GM19463 (cell line): ENCODE results near the gene KIAA1210.

ENCODE experiments used
- ATAC-seq: cut with Tn5 transposase; IDR thresholded peaks from one replicate; pipeline ENCODE4 v1.9.1; 2021; ENCODE audit warnings: mild to moderate bottlenecking, moderate library complexity; ENCODE audit not compliant: unreplicated experiment

Gene KIAA1210

DNA sequence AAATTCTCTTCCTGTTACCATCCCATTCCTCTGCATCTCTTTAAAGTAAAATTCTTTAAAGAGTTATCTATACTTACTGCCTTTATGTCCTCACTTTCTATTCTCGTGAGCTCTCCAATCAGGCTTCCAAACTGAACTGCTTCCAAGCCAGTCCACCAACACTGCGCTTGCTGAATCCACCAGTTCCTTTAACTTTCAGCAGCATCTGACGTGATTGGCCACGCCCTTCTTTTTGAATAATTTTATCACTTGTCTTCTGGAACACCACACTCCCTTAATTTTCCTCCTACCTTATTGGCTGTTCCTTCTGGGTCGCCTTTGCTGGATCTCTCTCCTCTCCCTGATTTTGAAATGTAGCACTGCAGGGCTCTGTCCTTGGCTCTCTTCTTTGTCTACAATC lies at the start of gene KIAA1210:
TSS of gene KIAA1210 (minus strand) at position 163 of the 400 bp plus-strand sequence. CDS start 4,170 bp downstream, outside the sequence.
- no peak for ATAC-seq

DNA sequence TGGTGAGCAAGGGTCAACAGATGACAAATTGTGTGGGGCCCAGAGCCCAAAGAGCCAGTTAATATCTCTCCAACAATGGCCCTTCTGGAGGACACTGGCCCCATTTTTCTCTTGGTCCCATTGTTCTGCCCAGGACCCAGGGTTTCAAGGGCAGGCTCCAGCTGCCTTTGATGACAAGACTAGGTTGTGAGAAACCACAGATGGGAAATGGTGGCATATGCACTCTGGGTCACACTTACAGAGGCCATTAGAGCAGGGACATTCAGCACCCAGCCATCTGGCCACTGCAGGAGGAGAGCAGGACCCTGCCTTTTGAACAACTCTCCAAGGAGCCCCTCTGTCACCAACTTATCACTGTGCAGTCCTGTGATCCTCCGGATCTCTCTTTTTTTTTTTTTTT lies 49.7 kb upstream of the KIAA1210 start:
- no peak for ATAC-seq

DNA sequence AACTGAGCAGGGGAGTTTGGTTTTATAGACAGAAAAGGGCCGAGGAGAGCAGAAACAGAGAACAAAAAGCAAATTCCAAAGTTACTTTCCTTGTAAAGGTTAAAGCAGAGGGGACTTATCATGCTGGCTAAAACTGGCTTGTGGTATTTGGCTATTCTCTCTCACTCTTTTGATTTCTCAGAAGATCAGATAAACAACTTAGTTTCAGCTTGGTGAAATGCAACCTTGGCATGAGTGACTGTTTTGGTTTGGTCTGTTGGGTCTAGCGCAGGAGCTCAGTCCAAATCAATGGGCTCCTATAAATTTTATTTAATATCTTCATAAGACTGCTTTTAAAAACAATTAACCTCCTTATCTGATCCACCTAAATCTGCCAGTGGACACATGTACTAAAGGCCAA lies 47.3 kb upstream of the KIAA1210 start:
- ATAC-seq = no peak

DNA sequence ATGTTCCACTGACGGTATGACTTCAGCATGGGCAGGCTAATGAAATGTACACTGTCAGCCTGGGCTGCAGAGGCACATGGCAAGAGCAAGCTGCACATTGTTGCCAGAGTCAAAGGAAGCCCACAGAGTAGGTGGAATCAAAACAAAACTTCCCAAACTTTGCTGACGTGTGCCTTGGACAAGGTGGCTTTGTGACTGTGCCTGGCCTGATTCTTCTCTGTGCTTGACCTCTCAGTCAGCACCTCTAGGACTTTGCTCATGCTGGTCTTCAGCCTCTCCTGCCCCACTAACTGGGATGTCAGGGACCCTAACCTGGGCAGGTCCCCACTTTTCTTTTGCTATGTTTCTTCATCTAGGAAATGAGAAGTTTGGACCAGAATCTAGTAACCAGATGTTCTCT lies 40.5 kb upstream of the KIAA1210 start:
- ATAC-seq = no peak

DNA sequence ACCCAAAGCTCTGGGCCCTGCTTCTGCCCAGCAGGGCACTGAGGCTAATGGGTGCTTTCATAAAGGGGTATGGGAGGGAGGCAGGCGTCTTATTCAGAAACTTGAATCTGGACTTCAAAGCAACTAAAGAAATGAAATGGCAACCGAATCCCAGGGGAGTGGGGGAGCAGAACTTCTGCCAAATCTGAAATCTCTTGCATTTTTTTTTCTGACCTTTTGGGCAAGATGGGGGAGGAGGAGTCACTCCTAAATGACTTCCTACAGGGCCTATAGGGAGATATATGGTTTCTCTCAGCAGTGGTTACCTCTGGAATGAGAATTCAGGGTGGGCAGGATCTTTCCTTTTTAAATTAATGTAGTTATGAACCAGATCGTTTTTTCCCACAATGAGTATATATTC lies 30.6 kb upstream of the KIAA1210 start:
- no peak for ATAC-seq

DNA sequence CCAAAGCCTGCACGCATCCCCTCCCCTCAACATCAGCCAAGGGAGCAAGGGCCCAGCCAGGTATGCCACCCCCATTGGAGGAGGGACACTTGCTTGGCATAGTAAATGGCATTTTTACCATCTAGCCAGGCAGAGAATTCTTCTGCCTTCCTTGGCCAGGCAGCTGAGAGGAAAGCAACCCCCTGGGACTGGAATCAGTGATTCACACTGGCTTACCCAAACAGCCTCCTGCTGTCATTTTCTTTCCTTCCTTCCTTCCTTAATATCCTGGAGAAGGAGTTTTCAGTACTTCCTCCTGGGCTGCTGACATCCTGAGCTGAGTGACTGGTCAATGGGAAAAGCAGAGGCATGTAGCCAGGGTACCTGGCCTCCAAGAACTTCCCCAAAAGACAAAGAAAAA lies 28.6 kb upstream of the KIAA1210 start:
- no peak for ATAC-seq

DNA sequence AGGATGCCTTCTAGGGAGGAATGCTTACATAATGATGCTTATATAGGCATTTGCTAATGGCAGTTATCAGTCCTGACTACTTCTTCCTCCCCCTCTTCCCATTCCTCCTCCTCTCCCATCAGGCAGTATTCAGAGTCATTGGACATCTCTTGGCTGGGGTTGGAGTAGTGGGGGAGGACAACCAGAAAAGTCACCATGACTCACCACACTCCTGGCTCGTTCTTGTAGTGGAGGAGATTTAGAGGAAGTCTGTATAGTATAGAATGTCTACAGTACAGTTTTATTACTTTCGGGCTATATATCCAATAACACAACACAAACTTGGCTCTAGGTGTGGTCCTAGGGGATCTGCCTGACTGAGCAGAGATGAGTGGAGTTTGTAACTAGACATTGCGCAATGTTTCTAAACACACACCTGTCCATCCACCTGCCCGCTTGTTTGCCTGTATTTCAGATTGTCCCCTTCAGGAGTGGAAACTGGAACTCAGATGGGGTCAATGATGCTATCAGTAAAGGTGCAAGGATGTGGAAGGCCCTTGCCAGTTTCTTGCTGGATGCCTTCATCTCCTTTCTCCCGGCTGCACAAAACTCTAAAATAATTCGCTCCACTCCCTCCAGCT lies 27.9 kb upstream of the KIAA1210 start:
- no peak for ATAC-seq

DNA sequence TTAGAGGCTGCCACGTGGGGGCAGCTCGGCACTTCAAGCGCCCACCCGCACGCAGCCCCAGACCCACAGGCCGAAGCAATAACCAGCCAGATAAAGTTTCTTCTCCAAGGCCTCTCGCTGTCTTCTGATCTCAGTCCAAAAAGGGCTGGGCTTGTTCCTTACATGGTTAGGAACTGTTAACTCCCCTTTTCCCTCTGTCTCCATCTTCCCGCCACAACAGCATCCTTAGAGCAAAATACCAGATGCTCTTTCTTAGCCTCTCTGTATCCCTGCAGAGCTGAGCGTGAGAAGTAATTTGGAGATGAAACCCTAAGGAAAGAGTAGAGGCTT lies 23.4 kb upstream of the KIAA1210 start:
- ATAC-seq = no peak

DNA sequence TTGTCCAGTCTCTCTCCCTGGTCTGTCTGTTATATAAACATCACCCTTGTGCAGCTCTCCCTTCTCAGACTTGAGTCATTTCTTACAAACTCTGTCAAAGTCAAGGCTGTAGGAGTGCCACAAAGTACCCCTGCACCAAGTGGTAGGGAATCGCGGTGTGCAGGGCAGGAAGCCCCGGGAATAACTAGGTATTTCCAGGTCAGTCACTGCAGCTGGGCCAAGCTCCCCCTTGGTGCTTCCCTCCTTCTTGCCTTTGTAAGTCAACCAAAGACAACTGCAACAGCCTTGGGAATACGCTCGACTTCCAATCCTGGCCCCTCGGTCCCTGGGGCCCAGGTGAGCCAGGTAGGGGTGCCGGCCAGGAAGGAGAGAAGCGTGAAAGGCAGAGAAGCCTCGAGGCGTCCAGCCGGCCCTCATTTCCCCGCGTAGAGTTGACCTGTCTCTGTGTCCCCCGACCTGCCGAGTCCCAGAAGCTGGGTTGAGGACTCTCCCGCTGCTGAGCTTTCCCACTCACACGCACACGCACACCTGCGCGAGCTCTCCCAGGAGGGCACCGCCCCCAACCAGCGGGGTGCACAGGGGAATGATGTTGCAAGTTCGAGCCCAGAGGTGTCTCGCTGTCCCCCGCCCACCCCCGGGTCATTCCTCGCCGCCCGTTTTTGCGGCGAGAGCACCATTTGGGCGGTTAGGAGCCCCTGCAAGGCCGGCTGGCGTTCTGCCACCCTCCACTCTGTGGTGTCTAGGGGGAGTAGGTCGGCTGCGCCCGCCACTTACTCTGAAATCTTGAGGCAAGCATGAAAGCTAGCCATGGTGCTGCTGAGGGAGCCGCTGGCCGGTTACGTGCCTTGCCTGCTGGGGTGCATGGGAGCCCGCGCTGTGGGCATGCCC lies 22.8 kb upstream of the KIAA1210 start:
- no peak for ATAC-seq

DNA sequence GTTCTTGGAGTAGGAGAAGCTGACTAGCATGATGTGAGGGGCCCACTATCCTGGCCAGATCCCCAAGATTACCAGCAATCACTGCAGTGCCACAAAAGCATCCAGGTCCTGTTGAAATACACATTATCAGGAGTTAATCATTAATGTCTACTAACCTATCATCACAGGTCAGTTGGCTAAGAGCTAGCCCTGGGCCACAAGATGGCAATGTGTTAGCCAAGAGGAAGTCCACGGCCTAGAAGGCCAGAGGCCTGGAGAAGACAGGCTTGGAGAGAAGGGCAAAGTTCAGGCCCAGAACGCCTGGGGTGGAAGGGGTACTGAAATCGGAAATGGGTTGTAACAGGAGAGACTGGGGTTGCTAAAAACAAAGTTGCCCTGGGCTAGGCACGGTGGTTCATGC lies 19.9 kb upstream of the KIAA1210 start:
- no peak for ATAC-seq

DNA sequence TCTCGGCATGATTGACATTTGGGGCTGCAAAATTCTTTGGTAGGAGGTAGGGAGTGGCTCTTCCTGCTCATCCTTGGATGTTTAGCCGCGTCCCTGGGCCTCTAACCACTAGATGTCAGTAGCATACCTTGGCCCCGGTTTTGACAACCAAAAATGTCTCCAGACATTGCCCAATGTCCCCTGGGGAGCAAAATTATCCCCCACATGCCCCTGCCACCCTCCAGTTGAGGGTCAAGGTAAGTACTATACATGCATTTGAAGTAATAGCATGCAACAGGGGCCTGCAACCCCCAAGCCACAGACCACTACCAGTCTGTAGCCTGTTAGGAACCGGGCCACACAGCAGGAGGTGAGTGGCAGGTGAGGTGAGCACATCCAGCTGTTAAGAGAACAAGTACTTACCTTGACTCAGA lies 17.6 kb upstream of the KIAA1210 start:
- ATAC-seq = no peak

DNA sequence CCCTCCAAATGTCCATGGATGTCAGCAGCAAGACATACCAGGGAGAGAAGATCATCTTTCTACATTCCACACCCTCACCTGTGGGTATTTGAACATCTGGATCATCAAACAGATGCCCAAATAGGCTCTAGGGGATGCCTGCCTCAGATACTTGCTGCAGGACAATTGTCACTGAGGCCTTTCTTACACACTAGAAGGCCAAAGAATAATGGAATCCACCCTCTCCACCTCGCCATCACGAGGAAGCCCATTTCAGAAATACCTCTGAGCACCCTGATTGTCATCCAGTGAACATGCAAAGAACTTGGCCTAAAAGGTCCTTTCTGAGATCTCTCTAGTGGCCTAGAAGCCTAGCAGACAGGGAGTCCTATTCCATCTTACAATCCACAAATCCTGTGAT lies 6.9 kb upstream of the KIAA1210 start:
- ATAC-seq = no peak

DNA sequence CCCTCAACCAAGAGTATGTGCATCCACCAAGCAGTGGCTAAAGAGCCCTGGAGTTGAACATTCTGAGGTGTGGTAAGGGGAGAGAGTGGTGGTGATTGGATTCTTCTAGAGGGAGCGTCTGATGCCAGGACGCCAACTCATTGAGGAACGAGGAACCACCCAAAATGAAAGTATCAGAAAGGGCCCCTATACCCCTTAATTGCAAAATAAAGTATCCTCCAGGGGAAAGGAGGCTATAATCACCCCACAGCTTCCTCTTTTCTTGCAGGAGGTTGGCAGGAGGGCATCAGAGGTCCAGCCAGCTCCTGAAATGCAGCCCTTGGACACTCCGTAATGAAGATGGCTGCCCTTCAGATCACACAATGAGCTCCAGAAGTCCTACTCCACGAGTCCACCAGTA lies 5.3 kb upstream of the KIAA1210 start:
- ATAC-seq = no peak

DNA sequence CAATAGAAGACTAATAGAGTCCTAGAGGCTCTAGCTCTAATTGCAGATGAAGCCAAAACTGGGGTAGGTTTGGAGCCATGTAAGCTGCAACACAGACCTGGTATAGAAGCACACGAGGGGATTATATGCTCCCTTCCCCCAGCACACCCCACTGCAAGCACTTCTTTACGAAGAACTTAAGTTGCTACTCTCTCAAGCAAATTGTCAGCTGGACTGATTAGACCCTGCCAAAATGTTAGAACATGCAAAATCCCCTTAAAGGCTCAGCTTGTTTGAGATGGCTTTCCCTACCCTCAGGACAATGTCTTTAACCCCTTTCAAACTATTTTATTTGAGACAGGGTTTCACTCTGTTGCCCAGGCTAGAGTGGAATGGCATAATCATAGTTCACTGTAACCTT lies 4.7 kb upstream of the KIAA1210 start:
- no peak for ATAC-seq

DNA sequence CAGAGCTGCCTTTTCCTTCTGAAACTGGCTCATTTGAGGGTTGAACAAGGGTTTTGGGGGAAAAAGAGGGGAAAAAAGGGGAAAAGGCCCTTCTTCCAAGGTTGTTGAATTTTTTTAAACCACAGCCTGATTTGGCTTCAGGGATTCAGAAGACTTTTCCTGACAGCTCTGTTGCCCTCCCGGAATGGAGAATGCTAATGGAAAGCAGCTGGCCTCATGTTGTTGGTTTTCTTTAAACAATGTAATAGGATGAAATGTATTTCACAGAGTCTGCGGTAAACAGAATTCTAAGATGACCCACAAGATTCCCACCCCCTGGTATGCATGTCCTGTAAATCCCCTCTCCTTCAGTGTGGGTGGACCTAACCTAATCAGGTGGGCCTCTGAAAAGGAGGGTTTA lies 3.3 kb upstream of the KIAA1210 start:
- no peak for ATAC-seq

DNA sequence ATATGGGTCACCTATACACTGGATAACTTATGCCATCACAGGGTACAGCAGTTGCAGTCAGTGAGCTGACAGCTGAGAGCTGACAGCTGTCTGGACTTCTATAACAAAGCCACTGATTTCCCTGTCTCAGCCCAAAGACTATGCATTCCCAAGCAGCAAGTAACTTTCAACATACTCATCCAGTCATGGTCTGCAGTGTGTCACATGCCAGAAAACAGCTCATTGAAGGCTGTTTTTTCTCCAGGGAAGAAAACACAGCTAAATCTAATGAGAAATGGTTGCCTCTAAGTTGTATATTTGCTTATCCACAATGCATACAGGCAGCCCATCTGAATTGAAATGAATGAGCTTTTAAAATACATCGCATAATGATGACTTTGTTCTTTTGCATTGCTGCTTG lies 6.3 kb downstream of the KIAA1210 start:
- ATAC-seq = no peak

DNA sequence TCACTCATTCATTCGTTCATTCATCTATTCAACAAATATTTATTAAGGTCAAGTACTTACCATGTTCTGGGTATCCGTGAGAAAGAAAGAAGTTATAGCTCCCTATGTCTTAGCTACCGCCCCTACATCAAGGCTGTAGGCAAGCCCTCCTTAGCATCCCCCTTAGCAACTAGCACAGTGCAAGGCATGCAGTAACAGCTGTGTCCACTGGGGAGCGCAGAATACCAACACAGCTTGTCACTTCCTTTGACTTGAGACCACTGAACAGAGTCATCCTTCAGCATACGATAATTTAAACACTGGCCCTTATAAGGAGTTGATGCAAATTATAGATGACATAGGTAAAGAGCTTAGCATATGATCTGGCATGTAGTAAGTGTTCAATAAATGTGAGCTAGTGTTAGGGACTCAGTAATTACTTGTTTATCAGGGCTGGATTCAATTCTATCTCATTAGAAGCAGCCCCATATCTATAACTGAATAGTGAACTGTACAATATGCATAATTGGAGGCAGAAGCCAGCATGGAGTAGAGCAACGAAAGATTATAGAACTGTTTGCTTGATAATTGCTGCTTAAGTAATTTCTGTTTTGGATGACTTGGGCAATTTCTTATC lies 8.7 kb downstream of the KIAA1210 start:
- ATAC-seq = peak; percentile 99

DNA sequence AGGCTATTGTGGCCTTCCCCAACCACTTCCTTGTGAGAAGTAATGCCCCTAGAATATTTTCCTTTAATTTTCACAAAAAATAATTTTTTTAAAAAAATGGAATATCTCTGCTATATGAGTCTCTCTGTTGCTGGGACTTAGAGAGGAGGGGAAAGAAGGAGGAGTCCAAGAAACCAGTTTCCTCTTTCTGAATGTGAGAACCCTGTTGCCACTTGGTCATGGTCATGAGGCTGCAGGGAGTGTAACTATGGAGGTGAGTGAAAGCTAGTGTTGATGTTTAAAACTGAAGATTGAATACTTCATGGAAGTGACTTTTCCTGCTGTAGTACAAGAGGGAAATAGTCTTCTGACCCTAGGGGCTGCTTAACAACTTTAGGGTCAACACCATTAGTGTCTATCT lies 20.4 kb downstream of the KIAA1210 start:
- no peak for ATAC-seq

DNA sequence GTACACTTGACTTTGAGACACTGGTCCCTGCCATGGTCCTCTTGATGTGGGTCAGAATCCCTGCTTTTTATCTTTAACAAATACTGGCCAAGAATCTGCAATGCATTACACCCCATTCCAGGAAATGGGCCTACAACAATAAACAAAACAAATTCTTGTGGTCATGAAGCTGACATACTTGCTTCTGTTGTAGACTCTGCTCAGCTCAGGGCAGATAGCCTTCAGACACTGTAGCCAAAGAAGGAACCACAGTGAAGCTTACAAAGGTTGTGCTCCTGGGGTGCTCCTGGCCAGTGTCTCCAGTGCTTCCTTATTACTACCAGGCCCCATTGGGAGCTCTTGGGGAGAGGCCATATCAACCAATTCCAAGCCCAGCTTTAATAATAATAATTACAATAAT lies 21.8 kb downstream of the KIAA1210 start:
- ATAC-seq = no peak

DNA sequence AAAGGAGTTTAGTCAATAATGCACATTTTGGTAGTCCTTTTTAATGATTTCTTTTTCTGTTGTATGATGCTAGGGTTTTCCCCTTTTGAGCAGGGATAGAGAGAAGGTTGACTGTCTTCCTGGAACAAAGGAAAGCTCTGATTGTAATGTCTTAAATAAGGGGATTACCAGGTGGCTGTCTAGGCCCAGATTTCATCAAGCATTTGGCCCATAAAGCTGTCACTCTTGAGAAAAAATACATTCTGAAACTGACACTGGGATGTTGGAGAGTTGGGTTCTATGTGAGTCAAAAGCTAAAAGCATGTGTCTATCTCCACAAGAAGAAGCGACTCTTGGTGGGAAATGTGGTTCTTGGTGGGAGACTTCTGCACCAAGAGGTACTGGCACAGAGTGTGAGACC lies 26.4 kb downstream of the KIAA1210 start:
- no peak for ATAC-seq

DNA sequence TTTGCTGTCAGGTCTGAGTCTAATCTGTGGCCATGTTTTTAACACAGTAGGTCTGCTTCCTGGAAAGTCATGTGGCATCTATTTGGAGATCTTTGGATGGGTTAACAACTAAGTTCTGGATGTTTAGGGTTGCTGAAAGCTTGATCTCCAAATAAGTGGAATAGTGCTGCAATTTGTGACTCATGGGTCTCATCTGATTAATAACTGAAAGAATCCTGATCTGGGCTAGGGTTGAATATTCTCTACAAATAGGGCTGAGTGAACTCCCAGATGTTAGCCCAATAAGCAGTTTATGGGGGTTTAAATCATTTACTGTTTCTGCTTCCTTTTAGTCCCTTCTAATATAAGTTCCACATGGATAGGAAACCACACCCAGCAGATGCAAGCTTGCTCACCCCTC lies 31.7 kb downstream of the KIAA1210 start:
- ATAC-seq = no peak

DNA sequence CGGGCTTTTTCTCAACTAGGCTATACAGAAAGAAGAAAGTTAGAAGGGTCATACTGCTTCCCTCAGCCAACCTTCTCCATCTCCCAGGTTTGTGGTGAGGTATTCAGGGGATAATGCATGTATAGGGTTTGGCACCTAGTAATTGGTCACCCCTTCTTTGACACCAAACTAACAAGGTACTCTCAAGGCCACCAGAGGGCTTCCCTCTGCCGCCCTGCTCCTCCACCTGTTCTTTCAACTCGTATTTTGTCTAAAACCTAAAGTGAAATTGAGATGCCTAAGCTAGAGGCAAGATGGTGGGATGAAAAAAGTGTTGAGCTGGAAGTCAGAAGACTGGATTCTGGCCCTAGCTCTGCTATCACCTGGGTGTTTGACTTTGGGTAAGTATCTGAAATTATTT lies 32.8 kb downstream of the KIAA1210 start:
- no peak for ATAC-seq
